Endothelial cell of umbilical vein (primary cell): ENCODE data around the gene CAMK2N2. TPM values are rescaled to one million over a fixed set of nuclear protein-coding genes. Genes with fewer than 3 reads are reported as not detected.

Experiments used
- BruUV-seq: library from RNA; stranded (reverse); fragments of 400-500 nt; replicated peaks from 2 replicates; lab custom pipeline; 2021; lab: Mats Ljungman, UMichigan
- CTCF ChIA-PET: fragments of 300-600, 350-600 bp; sonication (Branson Sonifier 250); formaldehyde crosslinking; loops from one replicate; lab custom pipeline; 2021; ENCODE audit warnings: antibody characterized with exemption, inconsistent platforms; lab: Charles Lee
- POLR2A ChIA-PET: fragments of 300-600, 350-600 bp; sonication (Branson Sonifier 250); formaldehyde crosslinking; loops from one replicate; lab custom pipeline; 2021; ENCODE audit warnings: antibody characterized with exemption, inconsistent platforms; lab: Charles Lee
- DNase-seq: peaks from one replicate; pipeline ENCODE4 v3.0.0-alpha.2; 2011; ENCODE audit warnings: low read depth, low spot score
- FAIRE-seq: peaks from 2 replicates; lab custom pipeline; 2011; peaks lifted over from hg19 to GRCh38; lab: Jason Lieb, UNC
- H2AFZ ChIP-seq: 2 replicates; pipeline ENCODE4 v1.6.0; 2012; ENCODE audit warnings: low read depth, low read length, control low read depth, inconsistent platforms
- H3K27ac ChIP-seq: 2 replicates; pipeline ENCODE4 v1.5.1; 2011; ENCODE audit warnings: low read depth, mild to moderate bottlenecking, control low read depth, low read length, moderate library complexity; ENCODE audit not compliant: insufficient read depth
- H3K27me3 ChIP-seq, 2 experiments: 2 replicates each; pipeline versions ENCODE4 v1.6.0 to v1.6.1; 2011; ENCODE audit warnings: low read length in 2 of 2, mixed read lengths in 1 of 2; ENCODE audit not compliant: control insufficient read depth in 2 of 2, insufficient read depth in 2 of 2
- H3K36me3 ChIP-seq, 2 experiments: 2 replicates in 1 of 2; 3 replicates in 1 of 2; pipeline ENCODE4 v1.5.1; 2011; ENCODE audit warnings: low read length in 2 of 2, mild to moderate bottlenecking in 1 of 2, moderate library complexity in 1 of 2; ENCODE audit not compliant: control insufficient read depth in 2 of 2, insufficient read depth in 2 of 2; ENCODE audit errors: extremely low read depth in 1 of 2
- H3K4me1 ChIP-seq: 3 replicates; pipeline ENCODE4 v1.5.1; 2011; ENCODE audit warnings: mild to moderate bottlenecking, low read length; ENCODE audit not compliant: control insufficient read depth, insufficient read depth; ENCODE audit errors: extremely low read depth
- H3K4me2 ChIP-seq: 2 replicates; pipeline ENCODE4 v1.6.1; 2011; ENCODE audit warnings: low read length, control low read depth, mixed read lengths; ENCODE audit not compliant: insufficient read depth
- H3K4me3 ChIP-seq, 3 experiments: fragments of 200-600 bp in 1 of 3; sonication (generic), shearing (Covaris generic) in 1 of 3; replicated peaks in 1 of 3; 2 replicates each; pipeline ENCODE4 v1.5.1; 2011 to 2016; ENCODE audit warnings: control low read depth in 3 of 3, low read length in 3 of 3, mild to moderate bottlenecking in 2 of 3, inconsistent platforms in 1 of 3, low read depth in 1 of 3, moderate library complexity in 1 of 3; ENCODE audit not compliant: insufficient read depth in 1 of 3
- H3K79me2 ChIP-seq: 2 replicates; pipeline ENCODE4 v1.6.0; 2012; ENCODE audit warnings: low read length, inconsistent platforms; ENCODE audit not compliant: control insufficient read depth, insufficient read depth
- H3K9ac ChIP-seq: replicated peaks from 2 replicates; pipeline ENCODE3; 2011; ENCODE audit warnings: low read length, control low read depth; ENCODE audit not compliant: insufficient read depth; ENCODE audit errors: extremely low read depth
- H3K9me1 ChIP-seq: replicated peaks from 3 replicates; pipeline ENCODE4 v1.6.0; 2011; ENCODE audit warnings: mild to moderate bottlenecking, low read length; ENCODE audit not compliant: control insufficient read depth, insufficient read depth; ENCODE audit errors: extremely low read depth
- H3K9me3 ChIP-seq: replicated peaks from 2 replicates; pipeline ENCODE4 v1.5.1; 2012; ENCODE audit warnings: low read length, inconsistent platforms; ENCODE audit not compliant: control insufficient read depth, insufficient read depth
- H4K20me1 ChIP-seq: replicated peaks from 2 replicates; pipeline ENCODE3; 2011; ENCODE audit warnings: mild to moderate bottlenecking, low read length; ENCODE audit not compliant: control insufficient read depth, insufficient read depth; ENCODE audit errors: extremely low read depth
- EZH2 ChIP-seq: IDR thresholded peaks from 2 replicates; pipeline ENCODE4 v1.6.1; 2012; ENCODE audit warnings: borderline replicate concordance, low read depth, mild to moderate bottlenecking, moderate library complexity, low read length, inconsistent platforms; ENCODE audit not compliant: severe bottlenecking
- FOS ChIP-seq: IDR thresholded peaks from 2 replicates; pipeline ENCODE4 v1.6.1; 2011; ENCODE audit warnings: mild to moderate bottlenecking, low read length, moderate library complexity, borderline replicate concordance; ENCODE audit not compliant: insufficient read depth
- JUN ChIP-seq: IDR thresholded peaks from 2 replicates; pipeline ENCODE4 v1.6.1; 2011; ENCODE audit warnings: borderline replicate concordance, low read depth; ENCODE audit not compliant: insufficient read length, insufficient read depth
- MYC ChIP-seq: IDR thresholded peaks from one replicate; pipeline ENCODE4 v1.6.1; 2011; ENCODE audit warnings: mild to moderate bottlenecking, low read depth, low read length
- POLR2A ChIP-seq: IDR thresholded peaks from 2 replicates; pipeline ENCODE4 v1.6.1; 2012; ENCODE audit warnings: low read depth, mild to moderate bottlenecking, control low read depth, low read length
- POLR2AphosphoS5 ChIP-seq: IDR thresholded peaks from 2 replicates; pipeline ENCODE4 v1.6.1; 2012; ENCODE audit warnings: low read depth, mild to moderate bottlenecking, control low read depth, low read length, moderate library complexity; ENCODE audit not compliant: insufficient read depth
- dilution Hi-C: fragments of 300-500 bp; cut with MboI; formaldehyde crosslinking; loops from one replicate; pipeline ENCODE4 v1.15.0; 2019; ENCODE audit warnings: low sequenced_read_pairs; ENCODE audit not compliant: extremely low pct_ligation_motif_present
- intact Hi-C: fragments of 100-400 bp; cut with micrococcal nuclease; formaldehyde crosslinking; loops from one replicate; pipeline ENCODE4 v1.10.0; 2022
- polyA plus RNA-seq, 4 experiments: library from polyadenylated mRNA; depleted of rRNA in 3 of 4; stranded (reverse) in 3 of 4; unstranded in 1 of 4; fragments of >200 nt; gene quantifications; 2 replicates each; pipeline versions ENCODE4 v1.2.1 to v1.2.3, GENCODE V29; 2011 to 2012; ENCODE audit warnings: missing spikeins in 1 of 4
- total RNA-seq: library from RNA; stranded (reverse); gene quantifications from 2 replicates; pipeline ENCODE4 v1.2.3, GENCODE V29; 2021
- TF ChIP-seq, protein P1 (sequence below): IDR thresholded peaks from 2 replicates; pipeline ENCODE4 v1.6.1; 2011; ENCODE audit not compliant: insufficient read depth, insufficient read length
- TF ChIP-seq, protein P2 (sequence below), 2 donors: IDR thresholded peaks; 1 replicate in 1 of 2; 2 replicates in 1 of 2; pipeline ENCODE4 v1.5.1; 2011; ENCODE audit warnings: low read length in 2 of 2, mild to moderate bottlenecking in 2 of 2, moderate library complexity in 2 of 2, control low read depth in 1 of 2, inconsistent platforms in 1 of 2, low read depth in 1 of 2; ENCODE audit not compliant: insufficient read depth in 1 of 2; ENCODE audit errors: extremely low read depth in 1 of 2

CAMK2N2 gene
- total and polyA plus RNA-seq, 2 donors (not counting 3 experiments of a cell fraction or from before 2014, with no cell fraction given), result 0.11 TPM; not detected in 1

DNA sequence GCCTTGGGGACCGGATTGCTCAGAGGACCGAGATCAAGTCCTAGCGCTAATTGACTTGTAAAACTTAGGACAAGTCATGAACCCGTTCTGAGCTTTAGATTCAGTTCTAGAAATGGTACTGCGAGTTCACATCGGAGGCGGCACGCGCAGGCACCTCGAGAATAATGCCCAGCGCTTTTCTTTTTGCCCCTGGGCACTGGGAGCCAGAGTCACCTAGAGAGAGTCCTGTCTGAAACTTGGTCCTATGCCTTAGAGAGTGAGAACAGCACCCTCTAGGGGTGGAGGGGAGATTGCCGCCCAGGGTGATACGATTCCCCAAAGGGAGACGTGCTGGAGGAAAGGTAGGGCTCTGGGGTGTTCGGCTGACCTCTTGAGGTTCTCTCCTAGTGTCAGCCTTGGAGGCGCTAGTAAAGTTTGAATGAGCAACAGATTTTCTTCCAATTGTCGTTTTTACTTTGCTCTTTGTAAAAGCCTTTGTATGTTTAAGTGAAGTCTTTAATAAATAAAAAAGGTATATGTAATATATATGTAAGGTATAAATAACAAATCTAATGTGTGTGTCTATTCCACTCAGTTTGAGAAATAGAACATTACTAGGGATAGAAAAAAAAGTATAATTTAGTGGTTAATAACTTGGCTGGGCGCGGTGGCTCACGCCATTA is 11.1 kb downstream of the CAMK2N2 start:
- FAIRE-seq (peak; percentile 92), DNase-seq (peak; percentile 89)
- H3K9me1 ChIP-seq, result no peaks in the 10 kb centered on the region
- peak overlapping the region; percentile 15 to 100 (median 76) for H3K4me3 ChIP-seq
- CTCF ChIA-PET, result interaction anchor here (0.6 to 1.5 kb wide), 21 partner anchors 8 to 366 kb away, joined by 3 to 21 read pairs (median 4); partner anchors contain the start of genes ABCF3, CAMK2N2 and PARL
- dilution Hi-C loops, result no loop called here
- H3K79me2 ChIP-seq, result peaks cover 4% of the 10 kb centered on the region
- POLR2A ChIA-PET, result no interaction called here
- peaks cover 0 to 2% of the 10 kb centered on the region in 2 experiments for H3K36me3 ChIP-seq
- H3K9ac ChIP-seq, result peak overlapping the region; percentile 6
- H3K4me2 ChIP-seq, result peak overlapping the region; percentile 97
- TF ChIP-seq, protein P1, sequence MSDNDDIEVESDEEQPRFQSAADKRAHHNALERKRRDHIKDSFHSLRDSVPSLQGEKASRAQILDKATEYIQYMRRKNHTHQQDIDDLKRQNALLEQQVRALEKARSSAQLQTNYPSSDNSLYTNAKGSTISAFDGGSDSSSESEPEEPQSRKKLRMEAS, result no peak
- TF ChIP-seq EZH2, result no peak
- TF ChIP-seq JUN, result no peak
- TF ChIP-seq, protein P2, sequence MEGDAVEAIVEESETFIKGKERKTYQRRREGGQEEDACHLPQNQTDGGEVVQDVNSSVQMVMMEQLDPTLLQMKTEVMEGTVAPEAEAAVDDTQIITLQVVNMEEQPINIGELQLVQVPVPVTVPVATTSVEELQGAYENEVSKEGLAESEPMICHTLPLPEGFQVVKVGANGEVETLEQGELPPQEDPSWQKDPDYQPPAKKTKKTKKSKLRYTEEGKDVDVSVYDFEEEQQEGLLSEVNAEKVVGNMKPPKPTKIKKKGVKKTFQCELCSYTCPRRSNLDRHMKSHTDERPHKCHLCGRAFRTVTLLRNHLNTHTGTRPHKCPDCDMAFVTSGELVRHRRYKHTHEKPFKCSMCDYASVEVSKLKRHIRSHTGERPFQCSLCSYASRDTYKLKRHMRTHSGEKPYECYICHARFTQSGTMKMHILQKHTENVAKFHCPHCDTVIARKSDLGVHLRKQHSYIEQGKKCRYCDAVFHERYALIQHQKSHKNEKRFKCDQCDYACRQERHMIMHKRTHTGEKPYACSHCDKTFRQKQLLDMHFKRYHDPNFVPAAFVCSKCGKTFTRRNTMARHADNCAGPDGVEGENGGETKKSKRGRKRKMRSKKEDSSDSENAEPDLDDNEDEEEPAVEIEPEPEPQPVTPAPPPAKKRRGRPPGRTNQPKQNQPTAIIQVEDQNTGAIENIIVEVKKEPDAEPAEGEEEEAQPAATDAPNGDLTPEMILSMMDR (IDR thresholded peaks at IDR 0.05; ENCODE audit: extremely low read depth in 1 of 2, insufficient read depth in 1 of 2, low read depth in 1 of 2, low read length in 2 of 2), result peak; percentile 88 to 93
- TF ChIP-seq POLR2A, result no peak
- no peak for TF ChIP-seq FOS
- TF ChIP-seq MYC, result no peak
- TF ChIP-seq POLR2AphosphoS5, result no peak
- H2AFZ ChIP-seq, result peak overlapping the region; percentile 91
- no peaks in the 10 kb centered on the region for H3K27me3 ChIP-seq
- intact Hi-C loops, result loop anchor here (1.0 to 2.0 kb wide), 8 partner anchors 23 to 355 kb away; partner anchors contain the start of genes ABCF3, AP2M1 and EIF2B5
- peaks cover 7% of the 10 kb centered on the region for H3K4me1 ChIP-seq
- H3K27ac ChIP-seq, result no peak overlapping the region
- H3K9me3 ChIP-seq, result no peaks in the 10 kb centered on the region
- no peaks in the 10 kb centered on the region for H4K20me1 ChIP-seq
- BruUV-seq, result no TSS peak
